OCI-M1 (cell line): ENCODE results near the gene ETV1.

Experiments
- DNase-seq: peaks from one replicate; lab custom pipeline; 2025; lab: John Stamatoyannopoulos, UW

ETV1 gene

DNA sequence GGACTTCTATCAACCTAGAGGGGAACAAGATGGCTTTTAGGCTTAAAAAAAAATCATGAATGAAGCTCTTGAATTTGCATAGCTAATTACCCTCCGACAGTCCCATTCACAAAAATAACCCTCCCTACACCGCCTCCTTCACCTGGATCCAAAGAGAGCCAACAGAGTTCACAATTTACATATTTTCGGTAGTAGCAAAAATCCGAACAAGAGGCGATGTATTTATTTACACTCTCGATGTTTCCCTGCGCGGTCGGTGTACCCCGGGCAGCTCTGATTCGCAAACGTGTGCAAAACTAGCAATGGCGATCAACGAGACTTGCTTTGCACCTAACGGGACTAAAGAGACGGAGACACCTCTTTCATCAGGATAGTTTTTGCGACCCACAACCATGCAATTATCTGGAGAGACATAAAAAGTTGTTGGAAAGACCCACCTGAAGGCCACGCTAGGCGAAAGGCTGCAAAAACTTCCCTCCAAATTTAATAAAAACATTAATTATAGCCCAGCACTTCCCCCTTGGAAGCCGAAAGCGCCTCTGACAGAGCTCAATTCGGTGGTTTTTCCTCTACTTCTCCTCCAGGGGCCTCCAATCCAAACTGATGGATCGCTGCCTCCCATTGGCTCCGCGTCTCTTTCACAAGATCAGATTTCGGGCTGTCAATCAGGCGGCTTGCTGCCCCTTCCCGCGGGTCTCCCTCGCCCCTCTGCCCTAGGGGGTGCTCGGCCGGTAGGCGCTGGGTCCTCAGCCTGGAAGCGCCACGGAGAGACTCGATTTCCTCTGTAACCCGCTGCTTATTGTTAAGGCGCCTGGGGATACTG lies at the start of gene ETV1:
Gene ETV1, minus strand, starts transcription at position 541 of the 823 bp plus-strand sequence. CDS start 614 bp downstream, outside the sequence.
- DNase-seq, result peak; percentile 81

DNA sequence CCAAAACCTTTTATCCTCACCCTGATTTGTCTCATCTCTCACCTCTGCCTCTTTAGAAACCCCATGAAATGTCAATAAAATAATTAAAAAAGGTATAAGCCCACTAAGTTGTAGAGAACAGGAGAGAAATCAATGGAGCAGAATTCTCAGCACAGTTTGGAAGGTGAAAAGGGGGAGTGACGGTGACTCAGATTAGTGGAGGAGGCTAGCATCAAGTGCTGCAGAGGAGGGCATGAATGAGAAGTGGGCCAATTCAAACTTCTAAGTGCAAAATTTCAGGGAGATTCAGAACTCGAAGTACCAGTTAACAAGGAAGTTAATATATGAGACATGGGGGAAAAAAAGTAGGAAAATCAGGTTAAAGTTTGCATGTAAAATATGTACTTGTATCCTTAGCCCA lies 34.9 kb upstream of the ETV1 start:
- no peak for DNase-seq

DNA sequence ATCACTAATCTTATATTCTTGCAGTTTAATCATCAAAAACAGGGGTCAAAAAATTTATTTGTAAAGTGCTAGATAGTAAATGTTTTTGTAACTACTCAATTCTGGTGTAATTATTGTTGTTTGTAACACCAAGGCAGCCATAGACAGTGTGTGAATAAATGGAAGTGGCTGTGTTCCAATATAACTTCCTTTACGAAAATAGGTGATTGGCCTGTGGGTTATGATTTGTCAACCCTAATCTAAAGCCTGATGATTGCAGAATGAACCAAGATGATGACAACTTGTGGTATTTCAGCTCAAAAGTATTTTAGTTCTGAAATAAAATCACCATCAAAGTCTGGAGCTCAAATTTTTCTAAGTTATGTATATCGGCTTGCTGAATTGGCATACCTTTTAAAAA lies 34.4 kb upstream of the ETV1 start:
- DNase-seq, result no peak

DNA sequence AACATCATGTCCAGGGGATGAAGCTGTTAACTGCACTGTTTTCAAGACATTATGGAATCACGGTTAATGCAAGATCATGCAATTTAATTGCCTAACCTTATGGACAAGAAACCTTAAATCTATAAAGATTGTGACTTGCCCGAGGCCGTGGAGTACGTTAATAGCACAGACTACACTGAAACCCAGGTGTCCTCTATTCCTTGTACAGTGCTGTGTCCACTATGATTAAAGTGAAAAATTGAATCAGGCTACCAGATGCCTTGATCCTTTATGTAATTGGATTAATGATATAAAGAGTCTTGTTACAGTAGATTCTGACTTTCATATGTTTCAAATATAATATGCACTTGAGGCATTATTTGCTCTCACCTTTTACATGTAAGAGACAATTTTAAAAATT lies 33.9 kb upstream of the ETV1 start:
- DNase-seq, result no peak

DNA sequence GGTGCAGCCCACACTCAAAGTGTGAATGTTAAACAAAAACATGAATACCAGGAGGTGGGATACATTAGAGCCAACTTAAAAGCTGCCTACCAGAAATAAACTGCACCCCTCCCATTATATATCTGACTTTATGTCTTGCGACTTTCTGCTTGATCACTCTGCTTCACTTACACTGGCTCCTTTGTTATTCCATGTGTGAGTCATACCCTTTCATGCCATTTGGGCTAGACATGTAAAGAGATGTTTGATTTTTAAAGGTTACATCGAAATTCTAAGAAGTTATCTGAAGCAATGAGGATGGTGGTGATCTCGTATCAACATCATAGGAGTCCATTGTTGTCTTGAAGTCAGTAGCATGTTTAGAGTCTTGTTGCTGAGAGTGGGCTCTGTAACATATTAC lies 31.6 kb upstream of the ETV1 start:
- no peak for DNase-seq

DNA sequence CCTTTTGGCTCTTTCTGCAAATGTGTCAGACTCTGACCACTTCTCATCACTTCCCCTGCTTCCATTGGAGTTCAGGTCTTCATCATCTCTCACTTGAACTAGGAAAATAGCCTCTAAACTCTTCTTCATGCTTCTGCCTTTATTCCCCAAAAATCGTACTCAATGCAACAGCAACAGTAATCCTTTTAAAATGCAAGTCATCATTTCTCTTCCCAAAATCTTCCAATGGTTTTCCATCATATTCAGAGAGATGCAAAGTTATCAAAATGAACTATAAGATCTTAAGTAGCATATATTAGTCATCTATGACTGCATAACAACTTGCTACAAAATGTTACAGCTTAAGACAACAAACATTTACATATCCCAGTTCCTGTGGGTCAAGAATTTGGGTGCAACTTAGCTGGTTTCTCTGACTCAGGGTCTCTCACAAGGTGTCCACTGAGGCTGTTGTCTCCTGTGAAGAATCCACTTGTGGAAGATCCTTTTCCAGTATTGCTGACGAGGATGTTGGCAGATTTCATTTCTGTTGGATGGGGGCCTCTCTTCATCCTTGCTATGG lies 31.0 kb upstream of the ETV1 start:
- DNase-seq, result no peak

DNA sequence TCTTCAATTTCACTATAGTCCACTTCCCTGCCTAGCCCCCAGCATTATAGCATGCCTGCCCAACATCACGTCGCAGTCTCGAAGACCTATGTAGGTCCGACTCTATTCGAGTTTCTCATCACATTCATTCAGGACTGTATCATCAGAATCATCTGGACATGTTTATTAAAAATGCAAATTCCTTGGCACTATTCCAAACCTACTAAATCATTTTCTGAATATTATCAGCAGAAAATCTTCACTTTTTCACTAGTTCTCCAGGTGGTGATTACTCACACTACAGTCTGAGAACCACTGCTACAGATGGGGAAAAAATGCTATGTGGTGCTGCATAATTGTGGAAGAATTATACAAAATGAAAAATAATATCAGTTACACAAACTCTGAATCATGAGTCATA lies 29.3 kb upstream of the ETV1 start:
- DNase-seq, result no peak

DNA sequence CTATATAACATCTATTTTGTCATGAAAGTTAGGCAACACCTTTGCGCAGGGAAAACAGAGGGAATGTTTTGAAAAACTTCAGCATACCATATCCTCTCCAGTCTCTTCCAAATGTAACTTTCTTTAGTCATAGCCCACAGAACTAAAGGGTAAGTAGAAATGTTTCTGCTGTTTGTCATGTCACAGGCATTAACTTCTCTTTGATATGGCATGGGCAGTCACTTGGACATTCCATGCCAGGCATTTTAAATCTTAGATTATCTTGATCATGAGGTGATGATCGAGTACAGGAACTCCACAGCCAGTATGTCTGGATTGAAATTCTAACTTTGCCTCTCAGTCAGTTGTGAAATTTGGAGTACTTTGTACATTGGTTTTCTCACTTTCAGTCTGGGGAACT lies 27.5 kb upstream of the ETV1 start:
- DNase-seq, result no peak

DNA sequence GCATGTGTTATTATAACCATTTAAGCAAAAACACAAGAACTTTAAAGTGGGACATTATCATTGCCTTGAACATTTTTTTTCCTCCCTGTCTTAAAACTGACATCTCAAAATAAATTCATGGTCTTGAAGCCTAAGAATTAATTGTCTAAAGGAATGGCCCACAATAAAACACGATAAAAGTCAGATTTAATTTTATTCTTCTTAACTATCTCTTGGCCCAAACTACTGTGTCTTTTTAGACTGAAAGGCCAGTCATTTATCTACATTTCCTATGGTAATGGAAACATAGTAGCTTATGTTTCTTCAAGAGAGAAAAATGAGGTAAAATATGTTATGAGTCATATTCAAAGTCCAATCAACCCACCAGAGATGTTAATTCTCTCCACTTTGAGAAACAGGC lies 24.4 kb upstream of the ETV1 start:
- no peak for DNase-seq

DNA sequence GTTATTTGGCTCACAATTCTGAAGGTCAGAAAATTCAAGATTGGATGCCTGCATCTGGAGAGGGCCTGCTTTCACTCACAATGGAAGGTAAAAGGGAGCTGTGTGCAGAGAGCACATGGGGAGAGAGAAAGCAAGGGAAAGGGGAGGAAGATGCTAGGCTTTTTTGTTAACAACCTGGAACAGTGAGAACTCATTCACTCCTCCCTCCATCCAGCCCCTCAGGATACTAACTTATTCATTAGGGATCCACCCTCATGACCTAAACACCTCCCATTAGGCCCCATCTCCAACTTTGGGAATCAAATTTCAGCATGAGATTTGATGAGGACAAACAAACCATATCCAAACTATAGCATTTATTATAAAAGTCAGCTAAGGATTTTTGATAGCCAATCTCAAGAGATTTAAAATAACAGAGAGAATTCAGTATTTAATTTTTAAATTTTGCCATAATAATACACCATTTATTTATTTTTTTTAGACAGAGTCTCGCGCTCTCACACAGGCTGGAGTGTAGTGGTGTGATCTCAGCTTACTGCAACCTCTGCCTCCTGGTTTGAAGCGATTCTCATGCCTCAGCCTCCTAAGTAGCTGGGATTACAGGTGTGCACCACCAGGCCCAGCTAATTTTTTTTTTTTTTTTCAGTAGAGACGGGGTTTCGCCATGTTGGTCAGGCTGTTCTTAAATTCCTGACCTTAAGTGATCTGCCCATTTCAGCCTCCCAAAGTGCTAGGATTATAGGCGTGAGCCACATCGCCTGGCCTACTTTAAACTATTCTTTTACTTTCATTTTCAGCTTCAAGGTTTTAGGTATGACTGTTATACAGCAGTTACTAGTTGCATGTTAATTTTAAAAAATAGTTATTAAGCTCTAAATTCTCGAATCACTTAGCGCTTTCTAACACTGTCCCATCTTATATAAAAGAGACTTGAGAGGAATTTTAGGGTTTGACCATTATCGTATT lies 20.3 kb upstream of the ETV1 start:
- peak; percentile 58 for DNase-seq

DNA sequence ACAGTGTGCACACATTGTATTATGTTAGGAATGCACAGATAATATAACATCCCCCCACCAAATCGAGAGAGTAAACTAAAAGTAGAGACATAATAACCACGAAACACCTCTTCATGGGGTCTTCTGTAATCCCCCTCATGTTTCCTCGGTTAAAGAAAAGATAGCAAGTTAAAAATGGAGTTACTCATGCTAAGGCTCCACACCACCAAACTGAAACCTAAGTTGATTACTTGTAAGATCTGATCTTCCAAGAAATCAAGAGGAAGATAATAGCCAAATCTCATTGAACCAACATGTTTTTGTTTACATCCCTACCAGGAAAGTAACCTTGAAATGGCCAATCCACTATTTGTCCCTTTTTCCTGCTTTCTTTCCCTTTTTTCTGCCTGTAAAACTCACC lies 11.7 kb upstream of the ETV1 start:
- DNase-seq, result no peak

DNA sequence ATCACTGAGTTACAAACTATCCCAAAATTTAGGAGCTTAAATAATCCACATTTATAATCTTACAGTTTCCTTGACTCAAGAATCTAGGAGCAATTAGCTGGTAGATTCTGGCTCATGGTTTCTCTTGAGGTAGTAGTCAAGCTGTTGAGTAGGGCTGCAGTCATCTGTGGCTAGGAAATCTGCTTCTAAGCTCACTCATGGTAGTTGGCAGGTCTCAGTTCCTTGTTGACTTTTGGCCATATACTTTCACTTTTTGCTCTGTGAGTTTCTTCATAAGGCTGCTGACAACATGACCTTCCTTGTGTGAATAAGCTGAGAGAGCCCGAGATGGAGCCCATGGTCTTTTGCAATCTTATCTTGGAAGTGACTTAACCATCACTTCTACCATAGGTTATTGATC lies 10.8 kb upstream of the ETV1 start:
- peak; percentile 18 for DNase-seq

DNA sequence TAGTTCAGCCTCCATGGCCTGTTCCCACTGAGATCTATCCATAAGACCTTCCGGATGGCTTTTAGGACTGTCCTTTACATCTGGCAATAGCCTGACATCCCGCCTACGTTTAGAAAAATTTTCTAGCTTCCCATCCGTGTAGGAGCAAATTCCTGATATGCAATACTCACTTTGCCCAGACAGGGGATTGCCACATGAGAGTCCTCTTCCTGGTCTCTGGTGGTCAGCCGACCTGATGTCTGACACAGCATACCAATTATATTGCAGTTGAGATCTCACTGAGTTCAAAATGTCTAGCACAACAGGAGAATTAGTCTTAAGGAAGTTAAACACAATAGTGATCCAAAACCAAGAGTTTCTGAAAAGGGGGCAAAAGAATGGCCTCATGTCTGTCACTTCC lies 9.4 kb upstream of the ETV1 start:
- DNase-seq, result no peak

DNA sequence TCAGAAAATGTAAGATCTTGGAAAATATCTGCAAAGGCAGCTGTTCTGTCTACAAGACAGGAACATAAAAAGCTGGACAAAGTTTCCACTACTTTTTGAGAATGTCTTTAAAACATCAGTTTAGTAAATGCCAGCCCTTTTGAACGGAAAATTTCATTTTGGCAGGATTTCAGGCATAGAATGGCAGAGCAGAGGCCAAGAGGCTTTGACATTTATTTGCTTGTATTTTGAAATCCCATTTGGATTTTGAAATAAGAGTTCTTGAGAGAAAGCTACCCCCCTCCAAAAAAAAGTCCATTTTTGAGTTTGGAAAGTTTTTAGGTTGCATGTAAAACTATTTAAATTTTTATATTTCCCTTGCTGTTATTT lies 3.1 kb upstream of the ETV1 start:
- DNase-seq, result no peak

DNA sequence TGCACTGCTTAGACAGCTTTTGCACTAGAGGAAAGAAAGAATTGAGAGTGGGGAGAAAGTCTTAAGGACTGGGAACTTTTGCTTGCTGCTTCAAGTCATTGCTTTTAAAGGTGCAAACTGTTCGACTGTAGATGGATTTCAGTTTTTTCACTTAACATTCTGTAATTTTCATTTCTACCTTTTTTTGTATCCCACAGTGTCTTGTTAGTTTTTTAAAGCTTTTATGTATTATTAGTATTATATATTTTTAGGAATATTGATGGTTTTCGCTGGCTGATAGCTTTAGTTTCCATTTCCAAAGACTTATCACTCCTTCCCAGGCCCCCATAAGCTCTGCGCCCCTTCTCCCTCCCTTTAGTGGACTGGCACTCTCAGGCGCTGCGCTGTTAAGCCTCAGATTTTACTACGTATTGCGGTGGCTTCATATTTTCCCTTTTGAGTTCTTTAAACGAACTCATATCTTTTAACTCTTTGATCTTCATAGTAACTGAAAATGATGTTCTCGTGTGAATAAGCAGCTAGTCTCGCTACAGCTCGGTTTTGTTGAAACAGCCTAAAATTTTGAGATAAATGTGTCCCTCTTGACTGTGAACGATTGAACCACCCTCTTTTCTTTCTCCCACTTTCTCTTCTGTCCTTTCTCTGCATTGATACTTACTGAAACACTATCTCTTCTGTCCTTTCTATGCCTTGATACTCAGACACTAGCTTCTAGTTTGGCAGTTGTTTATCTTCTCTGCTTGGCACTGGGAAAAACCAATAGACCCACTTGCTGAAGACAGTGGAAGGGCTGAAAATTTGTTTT lies 2.5 kb upstream of the ETV1 start:
- DNase-seq, result peak; percentile 61

DNA sequence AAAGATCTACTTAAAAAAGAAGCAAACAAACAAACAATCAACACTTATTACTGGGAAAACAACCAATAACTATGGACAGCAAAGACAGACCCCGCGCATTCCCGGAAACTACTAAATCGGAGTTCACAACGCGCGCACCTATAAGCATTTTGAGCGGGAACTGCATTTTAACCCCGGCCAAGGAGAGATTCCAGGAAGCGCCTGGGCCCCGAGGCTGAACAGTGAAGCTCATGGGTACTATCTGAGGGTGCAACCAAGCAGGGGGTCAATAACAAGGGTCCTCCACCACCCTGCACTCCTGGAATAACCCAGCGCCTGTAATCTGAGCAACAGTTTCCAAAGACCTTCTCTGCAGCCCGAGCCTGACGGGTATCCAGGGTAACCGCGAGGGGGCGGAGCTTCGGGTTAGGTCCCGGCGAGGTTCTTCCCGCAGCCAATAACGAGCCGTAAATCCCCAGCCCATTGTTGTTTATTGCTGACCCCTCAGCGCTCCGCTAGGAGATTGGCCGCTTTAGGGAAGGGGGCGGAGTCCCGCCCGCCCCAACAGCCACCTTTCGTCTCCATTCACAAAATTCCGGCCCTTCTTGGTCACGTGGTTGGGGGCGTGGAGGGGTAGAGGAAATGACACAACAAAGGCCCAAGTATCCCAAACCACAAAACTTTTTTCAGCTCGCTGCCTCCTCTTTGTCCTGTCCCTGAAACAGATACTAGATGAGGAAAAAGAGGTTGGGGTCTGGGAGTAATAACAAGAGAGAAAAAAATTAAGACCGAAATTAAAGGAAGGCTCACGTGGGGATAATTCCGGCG lies 1.7 kb upstream of the ETV1 start:
- DNase-seq, result peak; percentile 97

DNA sequence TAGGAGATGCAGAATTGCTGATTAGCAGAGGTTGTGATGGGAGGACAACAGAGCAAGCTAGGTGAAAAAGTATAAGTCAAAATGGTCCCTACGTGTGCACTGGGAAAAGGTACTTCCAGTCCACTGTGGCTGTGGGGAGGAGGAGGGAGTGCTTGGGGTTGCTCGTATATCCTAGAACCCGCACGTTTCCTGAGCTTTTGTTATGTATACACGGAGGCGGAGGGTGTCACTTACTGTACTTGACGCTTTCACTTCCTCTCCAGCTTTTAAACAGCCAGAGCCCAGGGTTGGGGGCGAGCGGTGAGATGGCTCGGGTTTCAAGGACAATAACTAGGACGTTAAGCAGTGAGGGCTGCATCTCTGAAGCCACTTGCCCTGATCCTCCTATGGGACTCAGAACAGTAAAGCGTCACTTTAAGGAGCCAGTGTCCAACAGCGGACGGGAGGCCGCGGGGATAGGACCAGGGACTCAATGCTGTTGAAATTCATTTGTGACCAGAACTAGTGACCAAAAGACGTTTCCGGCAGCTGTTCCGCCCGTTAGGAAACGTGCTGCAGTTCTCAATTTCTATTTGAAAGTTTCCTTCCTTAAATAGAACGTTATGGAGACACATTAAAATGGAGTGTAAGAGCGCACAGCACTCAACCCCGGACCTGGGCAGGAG lies 985 bp upstream of the ETV1 start:
- peak; percentile 77 for DNase-seq

DNA sequence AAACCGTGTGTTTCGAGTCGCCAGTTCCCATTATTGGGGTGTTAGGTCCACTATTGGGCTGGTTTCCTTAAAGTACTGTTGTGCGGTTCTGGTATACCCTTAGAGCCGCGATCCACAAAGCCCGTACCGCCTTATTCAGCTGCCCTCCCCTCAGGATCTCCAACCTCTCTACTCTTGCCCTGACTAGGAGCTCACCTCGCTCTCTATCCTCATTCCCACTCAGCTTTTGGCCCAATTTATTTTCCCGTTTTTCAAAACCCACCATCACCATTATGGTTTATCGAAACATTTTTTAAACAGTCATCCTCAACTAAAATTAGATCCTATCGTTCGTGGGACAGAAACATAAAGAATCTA lies 461 bp upstream of the ETV1 start:
- DNase-seq, result peak; percentile 51

DNA sequence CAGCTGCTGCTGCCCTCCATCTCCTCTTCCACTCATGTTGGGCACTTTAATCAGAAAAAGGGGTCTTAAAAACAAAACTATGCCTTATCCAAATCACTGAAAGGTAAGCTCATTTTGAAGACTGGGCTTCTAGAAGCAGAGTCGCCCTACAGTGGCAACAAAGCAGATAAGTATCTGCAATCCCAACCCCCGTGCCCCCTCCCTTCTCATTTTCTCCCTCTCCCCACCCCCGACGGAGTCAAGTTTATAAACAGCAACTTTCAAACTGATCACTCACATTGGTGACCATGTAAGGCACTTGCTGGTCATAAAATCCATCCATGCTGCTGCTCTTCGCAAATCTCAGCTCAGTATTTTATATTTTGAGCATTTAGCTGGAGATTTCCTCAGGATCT lies 738 bp downstream of the ETV1 start:
- DNase-seq, result peak; percentile 55

DNA sequence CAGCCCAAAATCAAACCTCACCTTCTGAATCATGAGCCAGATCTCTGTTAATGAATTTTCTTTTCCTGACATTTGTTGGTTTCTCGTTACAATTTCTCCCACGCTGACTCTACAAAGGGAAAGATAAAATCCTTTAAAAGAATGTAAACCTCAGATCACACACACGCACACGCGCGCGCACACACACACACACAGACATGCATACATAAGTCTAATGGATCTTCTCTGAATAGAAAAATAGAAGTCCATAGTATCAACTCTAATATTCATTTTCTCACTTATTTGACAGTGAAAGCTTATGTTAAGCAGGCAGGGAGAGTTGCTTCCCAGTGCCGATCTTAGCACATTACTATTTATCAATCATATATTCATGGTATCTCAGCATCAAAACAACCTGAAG lies 1.4 kb downstream of the ETV1 start:
- peak; percentile 39 for DNase-seq

DNA sequence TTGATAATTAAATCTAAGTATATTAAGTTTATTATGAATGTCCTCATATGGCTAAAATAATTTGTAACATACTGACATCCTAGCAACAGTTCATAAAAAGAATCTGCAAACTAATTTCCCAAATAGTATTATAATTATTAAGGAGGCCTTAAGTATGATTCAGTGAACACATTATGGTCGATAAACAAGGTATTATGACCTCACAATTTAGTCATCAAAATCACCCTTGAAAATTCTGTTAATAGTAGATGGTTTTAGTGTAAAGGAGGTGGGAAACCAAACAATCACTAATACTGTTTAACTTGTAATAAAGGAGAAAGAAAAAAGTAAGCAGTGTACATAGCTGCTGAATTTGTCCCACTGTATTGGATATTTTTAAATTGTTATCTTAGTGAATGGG lies 2.1 kb downstream of the ETV1 start:
- DNase-seq, result no peak
